ENCODE data around the gene G3BP1.

G3BP1 gene

DNA sequence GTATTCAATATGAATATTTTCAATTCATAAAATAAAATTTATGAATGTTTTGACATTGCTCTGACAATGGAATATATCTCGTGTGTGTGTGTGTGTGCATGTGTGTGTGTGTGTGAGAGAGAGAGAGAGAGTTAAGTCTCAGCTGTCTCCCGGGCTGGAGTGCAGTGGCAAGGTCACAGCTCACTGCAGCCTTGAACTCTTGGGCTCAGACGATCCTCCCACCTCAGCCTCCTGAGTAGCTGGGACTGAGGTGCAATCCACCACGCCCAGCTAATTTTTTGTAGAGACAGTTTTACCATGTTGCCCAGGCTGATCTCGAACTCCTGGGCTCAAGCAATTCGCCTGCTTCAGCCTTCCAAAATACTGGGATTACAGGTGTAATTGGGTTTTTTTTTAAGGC, 16.1 kb downstream of the G3BP1 start:
- DNase-seq (ENCODE audit: low spot score), result no peak
- TF ChIP-seq, protein P1, sequence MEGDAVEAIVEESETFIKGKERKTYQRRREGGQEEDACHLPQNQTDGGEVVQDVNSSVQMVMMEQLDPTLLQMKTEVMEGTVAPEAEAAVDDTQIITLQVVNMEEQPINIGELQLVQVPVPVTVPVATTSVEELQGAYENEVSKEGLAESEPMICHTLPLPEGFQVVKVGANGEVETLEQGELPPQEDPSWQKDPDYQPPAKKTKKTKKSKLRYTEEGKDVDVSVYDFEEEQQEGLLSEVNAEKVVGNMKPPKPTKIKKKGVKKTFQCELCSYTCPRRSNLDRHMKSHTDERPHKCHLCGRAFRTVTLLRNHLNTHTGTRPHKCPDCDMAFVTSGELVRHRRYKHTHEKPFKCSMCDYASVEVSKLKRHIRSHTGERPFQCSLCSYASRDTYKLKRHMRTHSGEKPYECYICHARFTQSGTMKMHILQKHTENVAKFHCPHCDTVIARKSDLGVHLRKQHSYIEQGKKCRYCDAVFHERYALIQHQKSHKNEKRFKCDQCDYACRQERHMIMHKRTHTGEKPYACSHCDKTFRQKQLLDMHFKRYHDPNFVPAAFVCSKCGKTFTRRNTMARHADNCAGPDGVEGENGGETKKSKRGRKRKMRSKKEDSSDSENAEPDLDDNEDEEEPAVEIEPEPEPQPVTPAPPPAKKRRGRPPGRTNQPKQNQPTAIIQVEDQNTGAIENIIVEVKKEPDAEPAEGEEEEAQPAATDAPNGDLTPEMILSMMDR (IDR thresholded peaks at IDR 0.05; ENCODE audit: extremely low read depth, insufficient read depth, missing control alignments), result no peak
- in situ Hi-C loops (cut with MboI; ENCODE audit: low pct_unique_long_range_greater_than_20kb, low sequenced_read_pairs, unreplicated experiment), result no loop called here

DNA sequence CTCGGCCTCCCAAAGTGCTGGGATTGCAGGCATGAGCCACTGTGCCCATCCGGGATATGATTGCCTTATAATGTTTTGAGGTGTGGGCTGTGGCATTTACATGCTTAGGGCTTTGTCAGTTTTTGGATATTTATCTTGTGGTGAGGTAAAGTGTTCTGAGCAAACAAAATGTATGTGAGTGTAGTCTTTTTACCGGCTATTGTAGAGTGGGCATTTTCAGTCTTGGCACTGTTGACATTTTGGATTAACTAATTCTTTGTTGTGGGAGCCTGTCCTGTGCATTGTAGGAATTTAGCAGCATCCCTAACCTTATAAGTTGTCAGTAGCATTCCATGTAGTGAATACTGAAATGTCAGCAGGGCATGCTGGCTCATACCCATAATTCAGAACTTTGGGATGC, 21.6 kb downstream of the G3BP1 start:
- no peak for DNase-seq (ENCODE audit: low spot score)
- TF ChIP-seq, protein P1 (IDR thresholded peaks at IDR 0.05; ENCODE audit: extremely low read depth, insufficient read depth, missing control alignments), result no peak
- in situ Hi-C loops (cut with MboI; ENCODE audit: low pct_unique_long_range_greater_than_20kb, low sequenced_read_pairs, unreplicated experiment), result no loop called here

DNA sequence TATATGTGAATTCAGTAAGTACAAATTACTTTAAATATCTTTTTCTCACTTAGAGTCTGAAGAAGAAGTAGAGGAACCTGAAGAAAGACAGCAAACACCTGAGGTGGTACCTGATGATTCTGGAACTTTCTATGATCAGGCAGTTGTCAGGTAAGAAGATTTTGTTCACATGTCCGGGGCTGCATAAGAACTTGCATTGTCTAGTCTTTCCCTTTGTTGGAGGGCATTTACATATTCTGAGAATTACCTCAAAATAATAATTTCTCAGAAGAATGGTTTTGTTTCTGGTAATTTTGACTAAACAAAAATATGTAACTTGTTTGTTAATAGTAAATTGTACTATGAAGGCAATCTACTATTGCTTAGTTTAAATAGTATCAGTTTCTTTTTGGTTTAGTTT, 23.7 kb downstream of the G3BP1 start:
- DNase-seq (ENCODE audit: low spot score), result no peak
- TF ChIP-seq, protein P1 (IDR thresholded peaks at IDR 0.05; ENCODE audit: extremely low read depth, insufficient read depth, missing control alignments), result no peak
- in situ Hi-C loops (cut with MboI; ENCODE audit: low pct_unique_long_range_greater_than_20kb, low sequenced_read_pairs, unreplicated experiment), result no loop called here

DNA sequence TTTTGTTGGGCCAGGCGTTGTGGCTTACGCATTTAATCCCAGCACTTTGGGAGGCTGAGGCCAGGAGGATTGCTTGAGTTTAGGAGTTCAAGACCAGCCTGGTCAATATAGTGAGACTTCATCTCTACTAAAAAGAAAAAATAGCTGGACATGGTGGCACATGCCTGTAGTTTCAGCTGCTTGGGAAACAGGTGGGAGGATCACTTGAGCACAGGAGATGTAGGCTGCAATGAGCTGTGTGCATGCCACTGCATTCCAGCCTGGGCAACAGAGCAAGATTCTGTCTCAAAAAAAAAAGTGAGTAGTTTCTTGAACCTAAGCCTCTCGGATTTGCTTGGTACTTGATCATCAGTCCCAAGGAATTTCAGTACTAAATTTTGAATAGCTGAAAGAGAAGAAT, 26.9 kb downstream of the G3BP1 start:
- no peak for DNase-seq (ENCODE audit: low spot score)
- in situ Hi-C loops (cut with MboI; ENCODE audit: low pct_unique_long_range_greater_than_20kb, low sequenced_read_pairs, unreplicated experiment), result no loop called here
- TF ChIP-seq, protein P1 (IDR thresholded peaks at IDR 0.05; ENCODE audit: extremely low read depth, insufficient read depth, missing control alignments), result no peak

DNA sequence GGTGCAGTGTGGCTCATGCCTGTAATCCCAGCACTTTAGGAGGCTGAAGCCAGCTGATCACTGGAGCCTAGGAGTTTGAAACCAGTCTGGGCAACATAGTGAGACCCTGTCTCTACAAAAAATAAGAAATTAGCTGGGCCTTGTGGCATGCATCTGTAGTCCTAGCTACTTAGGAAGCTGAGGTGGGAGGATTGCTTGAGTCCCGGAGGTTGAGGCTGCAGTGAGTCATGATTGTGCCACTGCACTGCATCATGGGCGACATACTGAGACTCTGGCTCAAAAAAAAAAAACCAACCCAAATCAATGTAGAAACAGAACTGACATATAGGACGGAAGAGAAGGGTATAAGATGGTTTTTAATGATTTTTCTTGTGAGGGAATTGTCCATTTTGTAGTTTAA, 27.7 kb downstream of the G3BP1 start:
- in situ Hi-C loops (cut with MboI; ENCODE audit: low pct_unique_long_range_greater_than_20kb, low sequenced_read_pairs, unreplicated experiment), result no loop called here
- TF ChIP-seq, protein P1 (IDR thresholded peaks at IDR 0.05; ENCODE audit: extremely low read depth, insufficient read depth, missing control alignments), result no peak
- DNase-seq (ENCODE audit: low spot score), result no peak

DNA sequence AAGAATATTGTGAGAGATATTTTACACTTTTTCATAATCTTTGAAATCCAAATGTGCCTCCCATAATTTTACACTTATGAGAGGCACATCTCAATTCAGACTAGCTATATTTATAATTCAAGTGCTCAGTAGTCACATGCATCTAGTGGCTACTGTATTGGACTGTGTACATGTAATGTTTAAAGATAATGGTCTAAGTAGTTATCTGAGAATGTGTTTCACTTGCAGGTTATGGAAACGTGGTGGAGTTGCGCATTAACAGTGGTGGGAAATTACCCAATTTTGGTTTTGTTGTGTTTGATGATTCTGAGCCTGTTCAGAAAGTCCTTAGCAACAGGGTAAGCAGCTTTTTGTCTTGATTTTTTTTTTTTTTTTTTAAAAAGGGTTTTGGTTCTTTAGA, 28.8 kb downstream of the G3BP1 start:
- TF ChIP-seq, protein P1 (IDR thresholded peaks at IDR 0.05; ENCODE audit: extremely low read depth, insufficient read depth, missing control alignments), result no peak
- in situ Hi-C loops (cut with MboI; ENCODE audit: low pct_unique_long_range_greater_than_20kb, low sequenced_read_pairs, unreplicated experiment), result no loop called here
- DNase-seq (ENCODE audit: low spot score), result no peak

All from GM13977 (cell line).